GM12891 (cell line): ENCODE data around the gene RBFOX1.

Experiments used
- POLR2A ChIP-seq: IDR thresholded peaks from 2 replicates; pipeline ENCODE4 v1.6.1; 2011; ENCODE audit warnings: low read depth, low read length, control low read depth
- POLR2AphosphoS5 ChIP-seq: IDR thresholded peaks from 2 replicates; pipeline ENCODE4 v1.6.1; 2011; ENCODE audit warnings: low read depth, low read length, control low read depth
- POU2F2 ChIP-seq: IDR thresholded peaks from 2 replicates; pipeline ENCODE4 v1.6.1; 2011; ENCODE audit warnings: low read depth, mild to moderate bottlenecking, control low read depth, low read length, moderate library complexity
- SPI1 ChIP-seq: IDR thresholded peaks from 2 replicates; pipeline ENCODE4 v1.6.1; 2011; ENCODE audit warnings: low read depth, low read length, control low read depth

DNA sequence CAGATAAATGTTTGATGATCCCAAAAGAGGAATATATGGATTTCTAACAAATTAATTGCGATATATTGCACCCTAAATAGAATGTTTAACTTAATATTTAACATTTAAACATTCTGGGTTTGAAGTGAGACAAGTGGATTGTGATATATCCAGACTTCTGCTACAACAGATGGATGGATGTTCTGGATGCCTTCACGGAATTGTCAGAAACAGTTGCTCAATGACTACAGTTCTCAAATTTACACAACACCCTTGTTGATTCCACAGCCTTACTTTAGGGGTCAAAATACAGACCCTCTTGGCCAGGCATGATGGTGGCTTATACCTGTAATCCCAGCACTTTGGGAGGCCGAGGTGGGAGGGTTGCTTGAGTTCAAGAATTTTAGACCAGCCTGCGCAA lies 250.8 kb downstream of the RBFOX1 start:
- TF ChIP-seq POLR2AphosphoS5 (no peak), SPI1 (no peak), POLR2A (no peak), POU2F2 (no peak)
